Panc1 (cell line): ENCODE results near the gene CLDN2. TPM values are rescaled to one million over a fixed set of nuclear protein-coding genes. Genes with fewer than 3 reads are reported as not detected.

Experiments
- ATAC-seq: fragments of 200-7000 bp; cut with Tn5 transposase; 2 replicates; pipeline ENCODE4 v1.9.1; 2020; ENCODE audit warnings: mild to moderate bottlenecking, moderate library complexity
- BruUV-seq: library from RNA; stranded (reverse); fragments of 400-500 nt; replicated peaks from 2 replicates; lab custom pipeline; 2021; lab: Mats Ljungman, UMichigan
- CTCF ChIA-PET: fragments of 300-600 bp; sonication (Branson Sonifier 250); formaldehyde crosslinking; loops from one replicate; lab custom pipeline; 2022; ENCODE audit warnings: antibody characterized with exemption; lab: Charles Lee
- POLR2A ChIA-PET: fragments of 300-600 bp; sonication (Branson Sonifier 250); formaldehyde crosslinking; loops from one replicate; lab custom pipeline; 2022; ENCODE audit warnings: antibody characterized with exemption; lab: Charles Lee
- DNase-seq: peaks from one replicate; pipeline ENCODE4 v3.0.0-alpha.2; 2010; ENCODE audit warnings: low read depth, low spot score
- H3K27ac ChIP-seq: 2 replicates; pipeline ENCODE4 v1.5.1; 2011; ENCODE audit warnings: mild to moderate bottlenecking, low read length, inconsistent platforms
- H3K27me3 ChIP-seq: fragments of 200-500 bp; sonication (Bioruptor generic); 2 replicates; pipeline ENCODE4 v1.6.0; 2014; ENCODE audit warnings: low read length, inconsistent platforms; ENCODE audit not compliant: control insufficient read depth, insufficient read depth
- H3K36me3 ChIP-seq: fragments of 200-500 bp; sonication (Bioruptor generic); 2 replicates; pipeline ENCODE4 v1.5.1; 2014; ENCODE audit warnings: inconsistent platforms, mild to moderate bottlenecking, low read length, moderate library complexity; ENCODE audit not compliant: control insufficient read depth, insufficient read depth
- H3K4me1 ChIP-seq: 2 replicates; pipeline ENCODE4 v1.5.1; 2011; ENCODE audit warnings: inconsistent platforms, mild to moderate bottlenecking, low read length, moderate library complexity; ENCODE audit not compliant: control insufficient read depth, insufficient read depth
- H3K4me3 ChIP-seq, 2 experiments: 2 replicates each; pipeline ENCODE4 v1.5.1; 2011 to 2012; ENCODE audit warnings: low read depth in 2 of 2, low read length in 2 of 2, mild to moderate bottlenecking in 2 of 2, inconsistent platforms in 1 of 2, moderate library complexity in 1 of 2
- H3K9me3 ChIP-seq: fragments of 200-500 bp; sonication (Bioruptor generic); 2 replicates; pipeline ENCODE4 v1.5.1; 2014; ENCODE audit warnings: low read depth, mild to moderate bottlenecking, inconsistent platforms, low read length, moderate library complexity; ENCODE audit not compliant: control insufficient read depth, insufficient read depth
- POLR2AphosphoS5 ChIP-seq: IDR thresholded peaks from 2 replicates; pipeline ENCODE4 v1.6.1; 2012; ENCODE audit warnings: mild to moderate bottlenecking, low read depth, low read length, moderate library complexity
- SIN3A ChIP-seq: IDR thresholded peaks from 2 replicates; pipeline ENCODE4 v1.6.1; 2012; ENCODE audit warnings: low read depth, mild to moderate bottlenecking, low read length, moderate library complexity, borderline replicate concordance; ENCODE audit not compliant: insufficient read depth
- TCF7L2 ChIP-seq: IDR thresholded peaks from 2 replicates; pipeline ENCODE4 v1.6.1; 2011; ENCODE audit warnings: mild to moderate bottlenecking, low read depth, low read length, inconsistent platforms
- in situ Hi-C: cut with HindIII; loops from 2 replicates; pipeline ENCODE4 v1.10.0; 2016; ENCODE audit warnings: low sequenced_read_pairs, low pct_unique_long_range_greater_than_20kb
- intact Hi-C: fragments of 100-400 bp; cut with micrococcal nuclease; formaldehyde crosslinking; loops from one replicate; pipeline ENCODE4 v1.10.0; 2022; ENCODE audit not compliant: unreplicated experiment
- total RNA-seq: library from RNA; stranded (reverse); gene quantifications from one replicate; pipeline ENCODE4 v1.2.1, GENCODE V29; 2021; ENCODE audit not compliant: unreplicated experiment
- TF ChIP-seq, protein P1 (sequence below): fragments of 450-650 bp; IDR thresholded peaks from 2 replicates; pipeline ENCODE4 v1.5.1; 2017; ENCODE audit warnings: mild to moderate bottlenecking
- TF ChIP-seq, protein P2 (sequence below), 2 experiments: IDR thresholded peaks; 2 replicates each; pipeline ENCODE4 v1.6.1; 2011 to 2012; ENCODE audit warnings: low read depth in 2 of 2, control low read depth in 1 of 2, low read length in 1 of 2, mild to moderate bottlenecking in 1 of 2, moderate library complexity in 1 of 2; ENCODE audit not compliant: insufficient read depth in 1 of 2

CLDN2 gene
- total RNA-seq, 1 experiment from 2014 or later: 0.10 TPM

DNA sequence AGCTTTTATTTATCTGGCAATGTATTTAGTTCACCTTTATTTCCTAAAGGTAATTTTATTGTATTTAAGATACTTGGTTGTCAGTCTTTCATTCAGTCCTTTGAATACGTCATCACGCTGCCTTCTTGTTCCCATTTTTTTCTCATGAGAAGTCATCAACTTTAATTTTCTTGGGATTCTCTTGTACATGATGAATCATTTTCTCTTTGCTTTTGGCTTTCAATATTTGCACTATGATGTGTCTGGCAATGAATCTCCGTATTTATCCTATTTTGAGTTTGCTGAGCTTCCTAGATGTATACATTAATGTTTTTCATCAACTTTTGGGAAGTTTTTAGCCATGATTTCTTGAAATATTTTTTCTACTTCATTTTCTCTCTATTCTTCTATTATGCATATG lies 28.4 kb downstream of the CLDN2 start:
- no peak for ATAC-seq
- no peaks in the 10 kb centered on the region for H3K36me3 ChIP-seq
- TF ChIP-seq, protein P1, sequence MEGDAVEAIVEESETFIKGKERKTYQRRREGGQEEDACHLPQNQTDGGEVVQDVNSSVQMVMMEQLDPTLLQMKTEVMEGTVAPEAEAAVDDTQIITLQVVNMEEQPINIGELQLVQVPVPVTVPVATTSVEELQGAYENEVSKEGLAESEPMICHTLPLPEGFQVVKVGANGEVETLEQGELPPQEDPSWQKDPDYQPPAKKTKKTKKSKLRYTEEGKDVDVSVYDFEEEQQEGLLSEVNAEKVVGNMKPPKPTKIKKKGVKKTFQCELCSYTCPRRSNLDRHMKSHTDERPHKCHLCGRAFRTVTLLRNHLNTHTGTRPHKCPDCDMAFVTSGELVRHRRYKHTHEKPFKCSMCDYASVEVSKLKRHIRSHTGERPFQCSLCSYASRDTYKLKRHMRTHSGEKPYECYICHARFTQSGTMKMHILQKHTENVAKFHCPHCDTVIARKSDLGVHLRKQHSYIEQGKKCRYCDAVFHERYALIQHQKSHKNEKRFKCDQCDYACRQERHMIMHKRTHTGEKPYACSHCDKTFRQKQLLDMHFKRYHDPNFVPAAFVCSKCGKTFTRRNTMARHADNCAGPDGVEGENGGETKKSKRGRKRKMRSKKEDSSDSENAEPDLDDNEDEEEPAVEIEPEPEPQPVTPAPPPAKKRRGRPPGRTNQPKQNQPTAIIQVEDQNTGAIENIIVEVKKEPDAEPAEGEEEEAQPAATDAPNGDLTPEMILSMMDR: no peak
- TF ChIP-seq POLR2AphosphoS5: no peak
- TF ChIP-seq SIN3A: no peak
- TF ChIP-seq, protein P2, sequence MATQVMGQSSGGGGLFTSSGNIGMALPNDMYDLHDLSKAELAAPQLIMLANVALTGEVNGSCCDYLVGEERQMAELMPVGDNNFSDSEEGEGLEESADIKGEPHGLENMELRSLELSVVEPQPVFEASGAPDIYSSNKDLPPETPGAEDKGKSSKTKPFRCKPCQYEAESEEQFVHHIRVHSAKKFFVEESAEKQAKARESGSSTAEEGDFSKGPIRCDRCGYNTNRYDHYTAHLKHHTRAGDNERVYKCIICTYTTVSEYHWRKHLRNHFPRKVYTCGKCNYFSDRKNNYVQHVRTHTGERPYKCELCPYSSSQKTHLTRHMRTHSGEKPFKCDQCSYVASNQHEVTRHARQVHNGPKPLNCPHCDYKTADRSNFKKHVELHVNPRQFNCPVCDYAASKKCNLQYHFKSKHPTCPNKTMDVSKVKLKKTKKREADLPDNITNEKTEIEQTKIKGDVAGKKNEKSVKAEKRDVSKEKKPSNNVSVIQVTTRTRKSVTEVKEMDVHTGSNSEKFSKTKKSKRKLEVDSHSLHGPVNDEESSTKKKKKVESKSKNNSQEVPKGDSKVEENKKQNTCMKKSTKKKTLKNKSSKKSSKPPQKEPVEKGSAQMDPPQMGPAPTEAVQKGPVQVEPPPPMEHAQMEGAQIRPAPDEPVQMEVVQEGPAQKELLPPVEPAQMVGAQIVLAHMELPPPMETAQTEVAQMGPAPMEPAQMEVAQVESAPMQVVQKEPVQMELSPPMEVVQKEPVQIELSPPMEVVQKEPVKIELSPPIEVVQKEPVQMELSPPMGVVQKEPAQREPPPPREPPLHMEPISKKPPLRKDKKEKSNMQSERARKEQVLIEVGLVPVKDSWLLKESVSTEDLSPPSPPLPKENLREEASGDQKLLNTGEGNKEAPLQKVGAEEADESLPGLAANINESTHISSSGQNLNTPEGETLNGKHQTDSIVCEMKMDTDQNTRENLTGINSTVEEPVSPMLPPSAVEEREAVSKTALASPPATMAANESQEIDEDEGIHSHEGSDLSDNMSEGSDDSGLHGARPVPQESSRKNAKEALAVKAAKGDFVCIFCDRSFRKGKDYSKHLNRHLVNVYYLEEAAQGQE (IDR thresholded peaks at IDR 0.05; ENCODE audit: insufficient read depth in 1 of 2, low read depth in 2 of 2, low read length in 1 of 2): no peak
- TF ChIP-seq TCF7L2: no peak
- no peaks in the 10 kb centered on the region for H3K9me3 ChIP-seq
- H3K4me1 ChIP-seq: no peaks in the 10 kb centered on the region
- no peak for DNase-seq
- POLR2A ChIA-PET: no interaction called here
- no peaks in the 10 kb centered on the region for H3K27me3 ChIP-seq
- no peak overlapping the region for H3K4me3 ChIP-seq
- BruUV-seq: no TSS peak
- H3K27ac ChIP-seq: no peak overlapping the region
- in situ Hi-C loops: no loop called here
- CTCF ChIA-PET: no interaction called here
- intact Hi-C loops: no loop called here

DNA sequence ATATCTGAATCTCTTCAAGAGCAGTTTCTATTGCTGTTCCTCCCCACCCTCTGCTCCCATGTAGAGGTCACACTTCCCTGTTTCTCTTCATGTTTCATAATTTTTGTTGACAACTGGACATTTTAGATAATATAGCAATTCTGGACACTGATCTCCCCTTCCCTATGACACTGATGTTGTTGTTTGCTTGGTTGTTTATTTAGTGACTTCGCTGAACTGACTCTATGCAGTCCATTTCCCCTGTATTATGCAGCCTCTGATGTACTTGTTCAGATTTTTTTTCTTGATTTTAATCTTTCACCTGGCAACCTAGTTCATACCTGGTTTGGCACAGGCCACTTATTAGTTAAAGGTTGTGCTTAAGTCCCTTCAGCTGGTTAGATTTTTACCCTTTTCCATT lies 29.2 kb downstream of the CLDN2 start:
- BruUV-seq: no TSS peak
- POLR2A ChIA-PET: no interaction called here
- intact Hi-C loops: no loop called here
- Histone ChIP-seq H3K4me1 (no peaks in the 10 kb centered on the region; the same call in 1 of the 2 replicates), H3K36me3 (no peaks in the 10 kb centered on the region), H3K27ac (no peak overlapping the region), H3K4me3 (no peak overlapping the region), H3K27me3 (no peaks in the 10 kb centered on the region), H3K9me3 (no peaks in the 10 kb centered on the region)
- DNase-seq (no peak), ATAC-seq (no peak)
- TF ChIP-seq SIN3A (no peak), POLR2AphosphoS5 (no peak)
- TF ChIP-seq, protein P2 (IDR thresholded peaks at IDR 0.05; ENCODE audit: insufficient read depth in 1 of 2, low read depth in 2 of 2, low read length in 1 of 2): no peak
- in situ Hi-C loops: no loop called here
- CTCF ChIA-PET: no interaction called here
